ENCODE measurements around the gene BTG4.

BTG4 gene

GRCh38 chr11:111513240-111513605 lies 1.0 kb upstream of the BTG4 start:
- H3K27ac ChIP-seq (ENCODE audit: low read length): no peak overlapping the region
- no peaks in the 10 kb centered on the region for H3K27me3 ChIP-seq (ENCODE audit: low read depth, low read length)
- peaks cover 13% of the 10 kb centered on the region for H3K4me1 ChIP-seq (ENCODE audit: low read length)
- H4K20me1 ChIP-seq (ENCODE audit: insufficient read depth, low read length): no peaks in the 10 kb centered on the region
- no peaks in the 10 kb centered on the region for H3K79me2 ChIP-seq (ENCODE audit: low read length)
- no peak overlapping the region for H3K4me3 ChIP-seq (ENCODE audit: low read length)
- H3K9ac ChIP-seq (ENCODE audit: low read length): no peak overlapping the region
- no peak for TF ChIP-seq CTCF (IDR thresholded peaks at IDR 0.05; ENCODE audit: low read depth, low read length)
- TF ChIP-seq EZH2phosphoT487 (IDR thresholded peaks at IDR 0.05; ENCODE audit: low read depth): no peak
- H3K36me3 ChIP-seq (replicated peaks; ENCODE audit: low read depth, low read length): no peaks in the 10 kb centered on the region
- no peak overlapping the region for H3K4me2 ChIP-seq (ENCODE audit: low read length)
- no peaks in the 10 kb centered on the region for H3K9me3 ChIP-seq (ENCODE audit: insufficient read depth, low read length)
- H2AFZ ChIP-seq (ENCODE audit: low read depth, low read length): no peak overlapping the region

- Histone ChIP-seq H3K27ac (ENCODE audit: low read length) (no peak overlapping the region), H3K4me1 (ENCODE audit: low read length) (peaks cover 13% of the 10 kb centered on the region), H3K36me3 (replicated peaks; ENCODE audit: low read depth, low read length) (no peaks in the 10 kb centered on the region), H3K27me3 (ENCODE audit: low read depth, low read length) (no peaks in the 10 kb centered on the region), H3K79me2 (ENCODE audit: low read length) (no peaks in the 10 kb centered on the region), H3K4me2 (ENCODE audit: low read length) (no peak overlapping the region), H4K20me1 (ENCODE audit: insufficient read depth, low read length) (no peaks in the 10 kb centered on the region), H2AFZ (ENCODE audit: low read depth, low read length) (no peak overlapping the region), H3K9ac (ENCODE audit: low read length) (no peak overlapping the region), H3K9me3 (ENCODE audit: insufficient read depth, low read length) (no peaks in the 10 kb centered on the region), H3K4me3 (ENCODE audit: low read length) (no peak overlapping the region)
- TF ChIP-seq EZH2phosphoT487 (IDR thresholded peaks at IDR 0.05; ENCODE audit: low read depth): no peak
- TF ChIP-seq CTCF (IDR thresholded peaks at IDR 0.05; ENCODE audit: low read depth, low read length): no peak
These were observed 1.9 kb downstream of the BTG4 start for GRCh38 chr11:111510311-111510710.

- no peak overlapping the region for H3K4me2 ChIP-seq (ENCODE audit: low read length)
- H3K4me1 ChIP-seq (ENCODE audit: low read length): no peaks in the 10 kb centered on the region
- TF ChIP-seq CTCF (IDR thresholded peaks at IDR 0.05; ENCODE audit: low read depth, low read length): no peak
- no peak for TF ChIP-seq EZH2phosphoT487 (IDR thresholded peaks at IDR 0.05; ENCODE audit: low read depth)
- H4K20me1 ChIP-seq (ENCODE audit: insufficient read depth, low read length): no peaks in the 10 kb centered on the region
- no peak overlapping the region for H3K27ac ChIP-seq (ENCODE audit: low read length)
- peaks cover 8% of the 10 kb centered on the region; the same call in 1 of the 2 replicates for H3K27me3 ChIP-seq (ENCODE audit: low read depth, low read length)
- H3K9me3 ChIP-seq (ENCODE audit: insufficient read depth, low read length): no peaks in the 10 kb centered on the region
- no peak overlapping the region for H3K9ac ChIP-seq (ENCODE audit: low read length)
- H3K4me3 ChIP-seq (ENCODE audit: low read length): no peak overlapping the region
- H2AFZ ChIP-seq (ENCODE audit: low read depth, low read length): no peak overlapping the region; the same call in 1 of the 2 replicates
- H3K79me2 ChIP-seq (ENCODE audit: low read length): no peaks in the 10 kb centered on the region
- no peaks in the 10 kb centered on the region for H3K36me3 ChIP-seq (replicated peaks; ENCODE audit: low read depth, low read length)
These were observed 9.6 kb downstream of the BTG4 start for GRCh38 chr11:111502611-111503010.

GRCh38 chr11:111500481-111500880 lies 11.7 kb downstream of the BTG4 start:
- peaks cover 10% of the 10 kb centered on the region; the same call in 1 of the 2 replicates for H3K27me3 ChIP-seq (ENCODE audit: low read depth, low read length)
- no peak overlapping the region for H3K4me2 ChIP-seq (ENCODE audit: low read length)
- no peaks in the 10 kb centered on the region for H3K36me3 ChIP-seq (replicated peaks; ENCODE audit: low read depth, low read length)
- H3K79me2 ChIP-seq (ENCODE audit: low read length): no peaks in the 10 kb centered on the region
- H3K27ac ChIP-seq (ENCODE audit: low read length): no peak overlapping the region
- H2AFZ ChIP-seq (ENCODE audit: low read depth, low read length): no peak overlapping the region
- no peak overlapping the region for H3K9ac ChIP-seq (ENCODE audit: low read length)
- H3K9me3 ChIP-seq (ENCODE audit: insufficient read depth, low read length): no peaks in the 10 kb centered on the region
- H3K4me3 ChIP-seq (ENCODE audit: low read length): no peak overlapping the region
- H3K4me1 ChIP-seq (ENCODE audit: low read length): no peaks in the 10 kb centered on the region
- no peaks in the 10 kb centered on the region for H4K20me1 ChIP-seq (ENCODE audit: insufficient read depth, low read length)
- TF ChIP-seq CTCF (IDR thresholded peaks at IDR 0.05; ENCODE audit: low read depth, low read length) (no peak), EZH2phosphoT487 (IDR thresholded peaks at IDR 0.05; ENCODE audit: low read depth) (no peak)
